HL-60 (cell line): Measurements from ENCODE around the gene COX7A2.
A peak's percentile ranks its signal among the peaks of the same experiment; 100 is the strongest.

ENCODE experiments used
- DNase-seq, 2 experiments: peaks; one replicate each; pipeline ENCODE4 v3.0.0-alpha.2; 2010 to 2020; ENCODE audit warnings: low read depth in 1 of 2, low spot score in 1 of 2
- H3K27ac ChIP-seq: fragments of 250-450 bp; sonication (Bioruptor Pico); replicated peaks from 2 replicates; pipeline ENCODE4 v1.5.1; 2020; ENCODE audit warnings: mild to moderate bottlenecking, moderate library complexity
- H3K27me3 ChIP-seq: fragments of 250-450 bp; sonication (Bioruptor Pico); 2 replicates; pipeline ENCODE4 v1.5.1; 2021; ENCODE audit warnings: mild to moderate bottlenecking, moderate library complexity; ENCODE audit not compliant: insufficient read depth, poor library complexity, severe bottlenecking
- H3K4me3 ChIP-seq: replicated peaks from 2 replicates; pipeline ENCODE4 v1.5.1; 2011; ENCODE audit warnings: mild to moderate bottlenecking, control low read depth, low read length; ENCODE audit not compliant: insufficient read depth
- CTCF ChIP-seq: IDR thresholded peaks from one replicate; pipeline ENCODE4 v1.5.1; 2011; ENCODE audit warnings: low read length, control low read depth, inconsistent platforms; ENCODE audit not compliant: insufficient read depth
- GABPA ChIP-seq: IDR thresholded peaks from 2 replicates; pipeline ENCODE4 v1.6.1; 2012; ENCODE audit warnings: low read depth
- POLR2AphosphoS5 ChIP-seq: IDR thresholded peaks from 2 replicates; pipeline ENCODE4 v1.6.1; 2012; ENCODE audit warnings: low read depth
- SPI1 ChIP-seq: IDR thresholded peaks from 2 replicates; pipeline ENCODE4 v1.6.1; 2012; ENCODE audit warnings: low read depth, mild to moderate bottlenecking, borderline replicate concordance
- TF ChIP-seq, protein P1 (sequence below): IDR thresholded peaks from 2 replicates; pipeline ENCODE4 v1.6.1; 2012; ENCODE audit warnings: low read depth; ENCODE audit not compliant: insufficient replicate concordance

COX7A2 gene

GRCh38 chr6:75210885-75211739 lies 32.5 kb downstream of the COX7A2 start:
- peak in 1 of 2 experiments; percentile 49 for DNase-seq
- no peak for TF ChIP-seq POLR2AphosphoS5
- TF ChIP-seq CTCF: peak; percentile 63
- H3K27me3 ChIP-seq: peaks cover 29% of the 10 kb centered on the region
- H3K4me3 ChIP-seq: no peak overlapping the region
- no peak overlapping the region for H3K27ac ChIP-seq

DNA sequence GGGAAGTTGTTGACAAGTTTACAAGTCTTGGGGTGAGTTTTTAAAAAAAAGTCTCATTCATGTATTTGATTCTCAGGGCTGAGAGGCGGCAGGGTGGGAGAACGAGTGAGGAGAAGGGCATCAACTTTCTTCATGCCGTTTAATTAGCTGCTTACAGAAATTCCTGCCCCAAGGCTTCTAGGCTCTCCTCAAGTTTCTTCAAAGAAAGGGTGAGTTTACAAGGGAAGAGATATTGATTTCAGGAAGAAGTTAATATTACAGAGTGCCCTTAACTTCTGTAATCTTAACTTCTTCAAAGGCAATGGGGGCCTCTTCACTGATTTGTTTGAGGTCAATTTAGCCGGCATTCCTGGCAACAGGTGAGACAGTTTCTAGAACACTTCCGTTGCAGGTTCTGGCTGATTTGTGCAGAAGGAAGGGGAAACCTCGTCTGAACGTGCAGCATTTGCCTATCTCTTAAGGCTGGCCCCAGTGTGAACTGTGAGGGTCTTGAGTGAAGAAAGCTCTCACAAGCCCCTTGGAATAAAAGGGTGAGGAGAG lies 34.3 kb downstream of the COX7A2 start:
- no peak for TF ChIP-seq CTCF
- no peak for TF ChIP-seq GABPA
- TF ChIP-seq SPI1: no peak
- no peak for TF ChIP-seq POLR2AphosphoS5
- TF ChIP-seq, protein P1, sequence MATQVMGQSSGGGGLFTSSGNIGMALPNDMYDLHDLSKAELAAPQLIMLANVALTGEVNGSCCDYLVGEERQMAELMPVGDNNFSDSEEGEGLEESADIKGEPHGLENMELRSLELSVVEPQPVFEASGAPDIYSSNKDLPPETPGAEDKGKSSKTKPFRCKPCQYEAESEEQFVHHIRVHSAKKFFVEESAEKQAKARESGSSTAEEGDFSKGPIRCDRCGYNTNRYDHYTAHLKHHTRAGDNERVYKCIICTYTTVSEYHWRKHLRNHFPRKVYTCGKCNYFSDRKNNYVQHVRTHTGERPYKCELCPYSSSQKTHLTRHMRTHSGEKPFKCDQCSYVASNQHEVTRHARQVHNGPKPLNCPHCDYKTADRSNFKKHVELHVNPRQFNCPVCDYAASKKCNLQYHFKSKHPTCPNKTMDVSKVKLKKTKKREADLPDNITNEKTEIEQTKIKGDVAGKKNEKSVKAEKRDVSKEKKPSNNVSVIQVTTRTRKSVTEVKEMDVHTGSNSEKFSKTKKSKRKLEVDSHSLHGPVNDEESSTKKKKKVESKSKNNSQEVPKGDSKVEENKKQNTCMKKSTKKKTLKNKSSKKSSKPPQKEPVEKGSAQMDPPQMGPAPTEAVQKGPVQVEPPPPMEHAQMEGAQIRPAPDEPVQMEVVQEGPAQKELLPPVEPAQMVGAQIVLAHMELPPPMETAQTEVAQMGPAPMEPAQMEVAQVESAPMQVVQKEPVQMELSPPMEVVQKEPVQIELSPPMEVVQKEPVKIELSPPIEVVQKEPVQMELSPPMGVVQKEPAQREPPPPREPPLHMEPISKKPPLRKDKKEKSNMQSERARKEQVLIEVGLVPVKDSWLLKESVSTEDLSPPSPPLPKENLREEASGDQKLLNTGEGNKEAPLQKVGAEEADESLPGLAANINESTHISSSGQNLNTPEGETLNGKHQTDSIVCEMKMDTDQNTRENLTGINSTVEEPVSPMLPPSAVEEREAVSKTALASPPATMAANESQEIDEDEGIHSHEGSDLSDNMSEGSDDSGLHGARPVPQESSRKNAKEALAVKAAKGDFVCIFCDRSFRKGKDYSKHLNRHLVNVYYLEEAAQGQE: no peak
- H3K4me3 ChIP-seq: no peak overlapping the region
- no peak overlapping the region for H3K27ac ChIP-seq
- H3K27me3 ChIP-seq: peaks cover 48% of the 10 kb centered on the region
- DNase-seq: no peak

DNA sequence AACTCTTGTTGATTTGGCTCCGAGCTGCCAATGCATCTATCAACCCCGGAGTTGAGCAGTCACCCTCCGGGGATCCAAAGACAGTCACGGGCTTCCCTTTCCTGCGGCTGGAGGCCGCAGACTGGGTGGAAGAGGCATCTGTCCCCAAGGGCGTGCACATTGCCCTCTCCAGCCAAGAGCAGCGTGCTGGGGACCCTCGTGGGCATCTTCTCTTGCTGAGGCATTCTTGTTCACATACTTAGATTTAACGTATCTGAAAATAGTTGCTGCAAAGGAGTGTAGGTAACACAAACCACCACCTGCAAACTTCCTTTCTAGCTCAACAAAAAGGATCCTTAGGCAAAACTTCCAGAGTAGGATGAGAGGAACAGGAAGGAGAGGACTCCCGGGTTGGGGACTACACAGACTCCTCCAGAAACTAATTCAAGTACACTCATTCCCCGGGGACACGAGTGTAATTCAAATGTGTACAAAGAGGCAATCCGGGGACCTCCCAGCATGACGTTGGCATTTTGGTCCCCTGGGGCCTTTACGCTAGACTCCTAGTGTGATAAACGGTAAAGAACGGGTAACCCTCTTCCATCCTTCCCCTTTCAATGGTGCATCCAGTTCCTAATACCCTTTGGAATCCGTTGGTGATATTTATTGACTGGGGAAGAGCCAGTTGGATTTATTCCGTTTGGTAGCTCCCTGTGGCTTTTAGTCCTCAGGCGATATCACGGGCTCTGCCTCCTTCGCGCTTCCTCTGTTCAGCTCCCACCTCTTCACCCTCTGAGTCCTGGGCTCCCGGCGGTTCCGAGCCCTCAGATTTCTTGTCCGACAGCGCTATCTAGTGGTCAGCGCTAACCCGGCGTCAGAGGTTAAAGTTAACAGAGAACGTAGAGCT lies 35.1 kb downstream of the COX7A2 start:
- Histone ChIP-seq H3K27ac (no peak overlapping the region), H3K27me3 (peaks cover 54% of the 10 kb centered on the region), H3K4me3 (no peak overlapping the region)
- peak; percentile 35 to 68 for DNase-seq
- no peak for TF ChIP-seq POLR2AphosphoS5
- no peak for TF ChIP-seq GABPA
- peak; percentile 48 for TF ChIP-seq CTCF

DNA sequence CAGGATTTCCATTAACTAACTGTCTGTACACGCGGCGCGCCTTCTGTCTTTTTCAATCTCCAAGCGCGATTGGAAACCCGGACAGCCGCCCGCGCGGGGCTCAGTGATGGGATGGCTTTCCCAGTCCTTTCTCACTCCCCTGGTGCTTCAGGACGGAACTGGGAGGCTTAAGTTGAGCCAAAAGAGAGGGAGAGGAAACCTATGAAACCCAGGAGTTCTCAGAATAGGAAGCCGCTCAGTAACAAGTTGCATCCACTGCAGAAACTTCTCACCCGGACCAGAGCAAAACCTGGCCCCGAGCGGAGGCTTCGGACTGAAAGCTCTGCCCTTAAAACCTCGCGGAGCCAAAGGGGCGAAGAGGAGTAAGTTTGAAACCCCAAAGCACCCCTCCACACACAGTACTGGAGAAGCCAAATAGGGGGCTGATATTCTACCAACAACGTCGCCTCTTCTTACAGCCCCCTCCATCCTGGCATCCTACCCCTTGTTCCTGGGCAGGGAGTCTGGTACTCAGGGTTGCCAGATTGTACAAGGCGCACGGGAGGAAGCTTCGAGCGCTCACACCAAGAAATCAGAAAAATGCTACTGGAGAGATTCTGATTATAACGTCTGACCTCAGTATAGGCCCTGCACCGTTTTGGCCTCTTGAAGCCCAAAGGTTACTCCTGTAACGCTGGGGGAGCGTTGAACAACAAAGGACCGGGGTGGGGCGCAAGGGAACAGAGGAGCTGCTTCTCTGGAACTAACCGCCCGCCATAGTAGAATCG lies 36.8 kb downstream of the COX7A2 start:
- DNase-seq: no peak
- H3K27ac ChIP-seq: no peak overlapping the region
- no peak overlapping the region for H3K4me3 ChIP-seq
- TF ChIP-seq SPI1 (no peak), POLR2AphosphoS5 (no peak), CTCF (no peak), GABPA (no peak)
- TF ChIP-seq, protein P1: no peak
- H3K27me3 ChIP-seq: peaks cover 72% of the 10 kb centered on the region
